HG02763 (cell line): ENCODE data around the gene GNS.

Experiments used
- ATAC-seq: cut with Tn5 transposase; IDR thresholded peaks from one replicate; pipeline ENCODE4 v1.9.1; 2021; ENCODE audit warnings: mild to moderate bottlenecking, moderate library complexity; ENCODE audit not compliant: unreplicated experiment

GNS gene

GRCh38 chr12:64678248-64678647, 81.0 kb downstream of the GNS start:
- ATAC-seq = no peak

GRCh38 chr12:64675795-64676194, 83.4 kb downstream of the GNS start:
- ATAC-seq = no peak

- ATAC-seq = no peak
These were observed 84.8 kb downstream of the GNS start for GRCh38 chr12:64674367-64674922.

- ATAC-seq = no peak
These were observed 85.6 kb downstream of the GNS start for GRCh38 chr12:64673490-64674169.

GRCh38 chr12:64672925-64673409, 86.2 kb downstream of the GNS start:
- ATAC-seq = no peak

- no peak for ATAC-seq
These were observed 87.5 kb downstream of the GNS start for GRCh38 chr12:64671681-64672080.

- no peak for ATAC-seq
These were observed 88.1 kb downstream of the GNS start for GRCh38 chr12:64670919-64671639.

- ATAC-seq = no peak
These were observed 89.2 kb downstream of the GNS start for GRCh38 chr12:64670019-64670418.

GRCh38 chr12:64669270-64669842, 89.8 kb downstream of the GNS start:
- ATAC-seq = peak; percentile 63

- ATAC-seq = no peak
These were observed 91.4 kb downstream of the GNS start for GRCh38 chr12:64667793-64668192.

- peak; percentile 34 for ATAC-seq
These were observed 92.9 kb downstream of the GNS start for GRCh38 chr12:64666054-64666914.

- peak; percentile 38 for ATAC-seq
These were observed 93.7 kb downstream of the GNS start for GRCh38 chr12:64665514-64665913.
